Parathyroid adenoma (tissue), 2 donors: ENCODE measurements around the gene MRPS7.

Source experiments
- H2AFZ ChIP-seq: fragments of 300-600 bp; sonication (generic); one replicate; pipeline ENCODE4 v1.7.0; 2017; ENCODE audit warnings: antibody characterized with exemption, mild to moderate bottlenecking
- H3K27ac ChIP-seq: fragments of 300-600 bp; sonication (generic); one replicate; pipeline ENCODE4 v1.7.0; 2017
- H3K27me3 ChIP-seq: fragments of 300-600 bp; sonication (generic); one replicate; pipeline ENCODE4 v1.7.0; 2017; ENCODE audit warnings: low read length; ENCODE audit not compliant: control insufficient read depth, insufficient read depth
- H3K36me3 ChIP-seq: fragments of 300-600 bp; sonication (generic); one replicate; pipeline ENCODE4 v1.7.0; 2017; ENCODE audit warnings: low read length; ENCODE audit not compliant: control insufficient read depth, insufficient read depth
- H3K4me1 ChIP-seq: fragments of 300-600 bp; sonication (generic); one replicate; pipeline ENCODE4 v1.7.0; 2017; ENCODE audit warnings: control low read depth
- H3K4me2 ChIP-seq: fragments of 300-600 bp; sonication (generic); one replicate; pipeline ENCODE4 v1.7.0; 2017; ENCODE audit warnings: low read length
- H3K4me3 ChIP-seq: fragments of 300-600 bp; sonication (generic); one replicate; pipeline ENCODE4 v1.7.0; 2017; ENCODE audit warnings: low read depth, low read length
- H3K79me2 ChIP-seq: fragments of 300-600 bp; sonication (generic); one replicate; pipeline ENCODE4 v1.7.0; 2017; ENCODE audit warnings: control low read depth
- H3K9ac ChIP-seq: fragments of 300-600 bp; sonication (generic); one replicate; pipeline ENCODE4 v1.7.0; 2017; ENCODE audit warnings: mild to moderate bottlenecking
- H3K9me3 ChIP-seq: fragments of 300-600 bp; sonication (generic); one replicate; pipeline ENCODE4 v1.7.0; 2017; ENCODE audit warnings: low read length; ENCODE audit not compliant: control insufficient read depth
- CTCF ChIP-seq: fragments of 300-600 bp; sonication (generic); IDR thresholded peaks from one replicate; pipeline ENCODE4 v1.7.0; 2017; ENCODE audit warnings: antibody characterized with exemption, mild to moderate bottlenecking
- donor health status: primary hyperparathyroidism.

The MRPS7 gene

GRCh38 chr17:75232786-75233185, 28.9 kb upstream of the MRPS7 start:
- Histone ChIP-seq H3K4me2 (no peak overlapping the region), H3K36me3 (no peaks in the 10 kb centered on the region), H3K79me2 (no peaks in the 10 kb centered on the region), H3K9ac (no peak overlapping the region), H3K27ac (no peak overlapping the region), H2AFZ (no peak overlapping the region), H3K9me3 (no peaks in the 10 kb centered on the region), H3K27me3 (no peaks in the 10 kb centered on the region), H3K4me1 (no peaks in the 10 kb centered on the region), H3K4me3 (no peak overlapping the region)
- no peak for TF ChIP-seq CTCF

- TF ChIP-seq CTCF: no peak
- Histone ChIP-seq H3K9me3 (no peaks in the 10 kb centered on the region), H2AFZ (no peak overlapping the region), H3K4me3 (no peak overlapping the region), H3K27me3 (no peaks in the 10 kb centered on the region), H3K79me2 (no peaks in the 10 kb centered on the region), H3K27ac (no peak overlapping the region), H3K4me2 (no peak overlapping the region), H3K4me1 (no peaks in the 10 kb centered on the region), H3K36me3 (no peaks in the 10 kb centered on the region), H3K9ac (no peak overlapping the region)
Observed at GRCh38 chr17:75237100-75238014, 24.3 kb upstream of the MRPS7 start.

GRCh38 chr17:75238020-75238580, 23.6 kb upstream of the MRPS7 start:
- no peaks in the 10 kb centered on the region for H3K4me1 ChIP-seq
- peak overlapping the region; percentile 19 for H3K27ac ChIP-seq
- no peaks in the 10 kb centered on the region for H3K9me3 ChIP-seq
- H3K9ac ChIP-seq: no peak overlapping the region
- no peak overlapping the region for H3K4me3 ChIP-seq
- TF ChIP-seq CTCF: no peak
- no peaks in the 10 kb centered on the region for H3K36me3 ChIP-seq
- H3K4me2 ChIP-seq: no peak overlapping the region
- H2AFZ ChIP-seq: no peak overlapping the region
- no peaks in the 10 kb centered on the region for H3K79me2 ChIP-seq
- no peaks in the 10 kb centered on the region for H3K27me3 ChIP-seq

- peak; percentile 82 for TF ChIP-seq CTCF
- Histone ChIP-seq H3K27ac (peak overlapping the region; percentile 19), H3K9ac (no peak overlapping the region)
Observed at GRCh38 chr17:75238684-75239191, 22.9 kb upstream of the MRPS7 start.

More at GRCh38 chr17:75238684-75239191, 22.9 kb upstream of the MRPS7 start:
- H3K79me2 ChIP-seq: no peaks in the 10 kb centered on the region
- H3K36me3 ChIP-seq: no peaks in the 10 kb centered on the region
- no peak overlapping the region for H3K4me2 ChIP-seq
- H3K4me1 ChIP-seq: no peaks in the 10 kb centered on the region
- no peaks in the 10 kb centered on the region for H3K9me3 ChIP-seq
- H3K4me3 ChIP-seq: no peak overlapping the region
- no peak overlapping the region for H2AFZ ChIP-seq
- H3K27me3 ChIP-seq: no peaks in the 10 kb centered on the region
